Measurements from ENCODE around the gene HRH2. TPM values are rescaled to one million over a fixed set of nuclear protein-coding genes. Genes with fewer than 3 reads are reported as not detected.

The HRH2 gene
- total RNA-seq, 1 experiment from 2014 or later = 3.3 TPM

DNA sequence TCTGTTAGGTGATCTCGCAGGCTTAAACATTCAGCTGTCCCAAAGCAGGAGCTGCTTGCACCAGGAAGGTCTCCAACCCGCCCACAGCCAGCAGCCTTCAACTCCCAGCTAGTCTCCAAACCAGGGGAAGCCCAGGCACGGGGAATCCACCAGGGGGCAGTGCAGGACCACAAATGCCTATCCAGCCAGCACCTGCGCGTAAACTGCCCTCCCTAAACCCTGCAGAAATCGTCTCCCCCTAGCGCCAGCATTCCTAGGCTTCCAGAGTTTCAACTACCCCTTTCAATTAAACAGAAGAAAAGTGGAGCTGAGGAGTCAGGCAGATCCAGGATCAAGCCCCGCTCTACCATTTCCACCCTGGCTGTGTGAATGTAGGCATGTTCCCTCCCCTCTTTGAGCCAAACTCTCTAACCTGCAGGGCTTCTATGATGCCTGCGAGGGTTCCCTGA lies 72.0 kb downstream of the HRH2 start:
- Histone ChIP-seq H4K5ac (ENCODE audit: insufficient read length, low read depth, low read length) (no peak overlapping the region), H4K20me1 (ENCODE audit: control insufficient read depth, insufficient read depth, insufficient read length) (no peaks in the 10 kb centered on the region), H3K27me3 (ENCODE audit: insufficient read depth, low read length) (no peaks in the 10 kb centered on the region), H3T11ph (ENCODE audit: low read length) (no peak overlapping the region), H2BK12ac (ENCODE audit: insufficient read length, low read depth, low read length) (no peak overlapping the region), H4K8ac (replicated peaks; ENCODE audit: insufficient read length, low read depth, low read length) (no peak overlapping the region), H2BK20ac (ENCODE audit: low read depth, low read length, poor library complexity, severe bottlenecking) (no peak overlapping the region), H3K56ac (ENCODE audit: insufficient read length, low read depth, low read length) (no peak overlapping the region), H3K18ac (ENCODE audit: insufficient read length, low read depth, low read length) (no peak overlapping the region), H2AFZ (ENCODE audit: low read length) (no peak overlapping the region), H3K23me2 (ENCODE audit: insufficient read length, low read depth, low read length, poor library complexity, severe bottlenecking) (peaks cover 9% of the 10 kb centered on the region), H4K91ac (ENCODE audit: insufficient read length, low read depth, low read length) (no peak overlapping the region), H3K9ac (ENCODE audit: extremely low read depth, insufficient read length, low read length) (no peak overlapping the region), H3K79me2 (ENCODE audit: insufficient read depth, low read length) (no peaks in the 10 kb centered on the region), H3K79me1 (ENCODE audit: insufficient read depth, low read depth, low read length, poor library complexity, severe bottlenecking) (no peaks in the 10 kb centered on the region), H3K4ac (ENCODE audit: low read depth, low read length) (no peak overlapping the region), H2AK5ac (ENCODE audit: insufficient read length, low read length) (no peak overlapping the region), H3K14ac (ENCODE audit: insufficient read depth, low read length) (no peak overlapping the region), H3K27ac (ENCODE audit: insufficient read length, low read depth, low read length) (no peak overlapping the region), H3K23ac (ENCODE audit: insufficient read length, low read depth, low read length) (no peak overlapping the region), H2BK15ac (ENCODE audit: low read depth, low read length) (no peak overlapping the region), H2BK120ac (ENCODE audit: low read depth, low read length, poor library complexity, severe bottlenecking) (no peak overlapping the region), H3K4me2 (ENCODE audit: insufficient read depth, insufficient read length, low read length) (peak overlapping the region; percentile 66), H3K4me1 (ENCODE audit: insufficient read depth, low read length) (no peaks in the 10 kb centered on the region), H2BK5ac (ENCODE audit: insufficient read length, low read length) (no peak overlapping the region), H3K9me3 (ENCODE audit: control insufficient read depth, low read depth, low read length) (no peaks in the 10 kb centered on the region)
- peaks cover 21% of the 10 kb centered on the region for H3K27me3 Mint-ChIP-seq (ENCODE audit: low read depth)
- peaks cover 21 to 34% of the 10 kb centered on the region in 2 experiments for H3K4me1 Mint-ChIP-seq
- peak overlapping the region in 2 of 3 experiments; percentile 38 to 63; a peak in 1 of 7 replicates for H3K27ac Mint-ChIP-seq
- peak; percentile 98 for DNase-seq
- H3K36me3 Mint-ChIP-seq (ENCODE audit: insufficient read depth in 1 of 3, low read depth in 3 of 3) = peaks cover 0 to 4% (median 0%) of the 10 kb centered on the region in 3 experiments; a peak in 4 of 7 replicates
- H3K4me3 Mint-ChIP-seq = peak overlapping the region; percentile 59 to 75
- no CpG with 5 or more reads among the region's 9 CpGs for WGBS (ENCODE audit: extremely low coverage, insufficient read length, low lambda C conversion rate)
- peaks cover 2 to 13% of the 10 kb centered on the region in 2 experiments; a peak in 4 of 5 replicates for H3K9me3 Mint-ChIP-seq
- peak; percentile 99 for TF ChIP-seq CTCF (conservative IDR thresholded peaks at IDR 0.05)
